Endothelial cell of umbilical vein (primary cell): ENCODE results near the gene PDE6C. TPM values are rescaled to one million over a fixed set of nuclear protein-coding genes. Genes with fewer than 3 reads are reported as not detected.

Experiments
- BruUV-seq: library from RNA; stranded (reverse); fragments of 400-500 nt; replicated peaks from 2 replicates; lab custom pipeline; 2021; lab: Mats Ljungman, UMichigan
- CTCF ChIA-PET: fragments of 300-600, 350-600 bp; sonication (Branson Sonifier 250); formaldehyde crosslinking; loops from one replicate; lab custom pipeline; 2021; ENCODE audit warnings: antibody characterized with exemption, inconsistent platforms; lab: Charles Lee
- POLR2A ChIA-PET: fragments of 300-600, 350-600 bp; sonication (Branson Sonifier 250); formaldehyde crosslinking; loops from one replicate; lab custom pipeline; 2021; ENCODE audit warnings: antibody characterized with exemption, inconsistent platforms; lab: Charles Lee
- DNase-seq: peaks from one replicate; pipeline ENCODE4 v3.0.0-alpha.2; 2011; ENCODE audit warnings: low read depth, low spot score
- FAIRE-seq: peaks from 2 replicates; lab custom pipeline; 2011; peaks lifted over from hg19 to GRCh38; lab: Jason Lieb, UNC
- H2AFZ ChIP-seq: 2 replicates; pipeline ENCODE4 v1.6.0; 2012; ENCODE audit warnings: low read depth, low read length, control low read depth, inconsistent platforms
- H3K27ac ChIP-seq: 2 replicates; pipeline ENCODE4 v1.5.1; 2011; ENCODE audit warnings: low read depth, mild to moderate bottlenecking, control low read depth, low read length, moderate library complexity; ENCODE audit not compliant: insufficient read depth
- H3K27me3 ChIP-seq, 2 experiments: 2 replicates each; pipeline versions ENCODE4 v1.6.0 to v1.6.1; 2011; ENCODE audit warnings: low read length in 2 of 2, mixed read lengths in 1 of 2; ENCODE audit not compliant: control insufficient read depth in 2 of 2, insufficient read depth in 2 of 2
- H3K36me3 ChIP-seq, 2 experiments: 2 replicates in 1 of 2; 3 replicates in 1 of 2; pipeline ENCODE4 v1.5.1; 2011; ENCODE audit warnings: low read length in 2 of 2, mild to moderate bottlenecking in 1 of 2, moderate library complexity in 1 of 2; ENCODE audit not compliant: control insufficient read depth in 2 of 2, insufficient read depth in 2 of 2; ENCODE audit errors: extremely low read depth in 1 of 2
- H3K4me1 ChIP-seq: 3 replicates; pipeline ENCODE4 v1.5.1; 2011; ENCODE audit warnings: mild to moderate bottlenecking, low read length; ENCODE audit not compliant: control insufficient read depth, insufficient read depth; ENCODE audit errors: extremely low read depth
- H3K4me2 ChIP-seq: 2 replicates; pipeline ENCODE4 v1.6.1; 2011; ENCODE audit warnings: low read length, control low read depth, mixed read lengths; ENCODE audit not compliant: insufficient read depth
- H3K4me3 ChIP-seq, 3 experiments: fragments of 200-600 bp in 1 of 3; sonication (generic), shearing (Covaris generic) in 1 of 3; replicated peaks in 1 of 3; 2 replicates each; pipeline ENCODE4 v1.5.1; 2011 to 2016; ENCODE audit warnings: control low read depth in 3 of 3, low read length in 3 of 3, mild to moderate bottlenecking in 2 of 3, inconsistent platforms in 1 of 3, low read depth in 1 of 3, moderate library complexity in 1 of 3; ENCODE audit not compliant: insufficient read depth in 1 of 3
- H3K79me2 ChIP-seq: 2 replicates; pipeline ENCODE4 v1.6.0; 2012; ENCODE audit warnings: low read length, inconsistent platforms; ENCODE audit not compliant: control insufficient read depth, insufficient read depth
- H3K9ac ChIP-seq: replicated peaks from 2 replicates; pipeline ENCODE3; 2011; ENCODE audit warnings: low read length, control low read depth; ENCODE audit not compliant: insufficient read depth; ENCODE audit errors: extremely low read depth
- H3K9me1 ChIP-seq: replicated peaks from 3 replicates; pipeline ENCODE4 v1.6.0; 2011; ENCODE audit warnings: mild to moderate bottlenecking, low read length; ENCODE audit not compliant: control insufficient read depth, insufficient read depth; ENCODE audit errors: extremely low read depth
- H3K9me3 ChIP-seq: replicated peaks from 2 replicates; pipeline ENCODE4 v1.5.1; 2012; ENCODE audit warnings: low read length, inconsistent platforms; ENCODE audit not compliant: control insufficient read depth, insufficient read depth
- H4K20me1 ChIP-seq: replicated peaks from 2 replicates; pipeline ENCODE3; 2011; ENCODE audit warnings: mild to moderate bottlenecking, low read length; ENCODE audit not compliant: control insufficient read depth, insufficient read depth; ENCODE audit errors: extremely low read depth
- EZH2 ChIP-seq: IDR thresholded peaks from 2 replicates; pipeline ENCODE4 v1.6.1; 2012; ENCODE audit warnings: borderline replicate concordance, low read depth, mild to moderate bottlenecking, moderate library complexity, low read length, inconsistent platforms; ENCODE audit not compliant: severe bottlenecking
- FOS ChIP-seq: IDR thresholded peaks from 2 replicates; pipeline ENCODE4 v1.6.1; 2011; ENCODE audit warnings: mild to moderate bottlenecking, low read length, moderate library complexity, borderline replicate concordance; ENCODE audit not compliant: insufficient read depth
- GATA2 ChIP-seq: IDR thresholded peaks from 2 replicates; pipeline ENCODE4 v1.7.0; 2011; ENCODE audit warnings: low read depth, mild to moderate bottlenecking, moderate library complexity, mixed read lengths, low read length; ENCODE audit not compliant: insufficient read length, insufficient read depth
- JUN ChIP-seq: IDR thresholded peaks from 2 replicates; pipeline ENCODE4 v1.6.1; 2011; ENCODE audit warnings: borderline replicate concordance, low read depth; ENCODE audit not compliant: insufficient read length, insufficient read depth
- MYC ChIP-seq: IDR thresholded peaks from one replicate; pipeline ENCODE4 v1.6.1; 2011; ENCODE audit warnings: mild to moderate bottlenecking, low read depth, low read length
- POLR2A ChIP-seq: IDR thresholded peaks from 2 replicates; pipeline ENCODE4 v1.6.1; 2012; ENCODE audit warnings: low read depth, mild to moderate bottlenecking, control low read depth, low read length
- POLR2AphosphoS5 ChIP-seq: IDR thresholded peaks from 2 replicates; pipeline ENCODE4 v1.6.1; 2012; ENCODE audit warnings: low read depth, mild to moderate bottlenecking, control low read depth, low read length, moderate library complexity; ENCODE audit not compliant: insufficient read depth
- dilution Hi-C: fragments of 300-500 bp; cut with MboI; formaldehyde crosslinking; loops from one replicate; pipeline ENCODE4 v1.15.0; 2019; ENCODE audit warnings: low sequenced_read_pairs; ENCODE audit not compliant: extremely low pct_ligation_motif_present
- intact Hi-C: fragments of 100-400 bp; cut with micrococcal nuclease; formaldehyde crosslinking; loops from one replicate; pipeline ENCODE4 v1.10.0; 2022
- polyA plus RNA-seq, 4 experiments: library from polyadenylated mRNA; depleted of rRNA in 3 of 4; stranded (reverse) in 3 of 4; unstranded in 1 of 4; fragments of >200 nt; gene quantifications; 2 replicates each; pipeline versions ENCODE4 v1.2.1 to v1.2.3, GENCODE V29; 2011 to 2012; ENCODE audit warnings: missing spikeins in 1 of 4
- total RNA-seq: library from RNA; stranded (reverse); gene quantifications from 2 replicates; pipeline ENCODE4 v1.2.3, GENCODE V29; 2021
- TF ChIP-seq, protein P1 (sequence below), 2 donors: IDR thresholded peaks; 1 replicate in 1 of 2; 2 replicates in 1 of 2; pipeline ENCODE4 v1.5.1; 2011; ENCODE audit warnings: low read length in 2 of 2, mild to moderate bottlenecking in 2 of 2, moderate library complexity in 2 of 2, control low read depth in 1 of 2, inconsistent platforms in 1 of 2, low read depth in 1 of 2; ENCODE audit not compliant: insufficient read depth in 1 of 2; ENCODE audit errors: extremely low read depth in 1 of 2
- TF ChIP-seq, protein P2 (sequence below): IDR thresholded peaks from 2 replicates; pipeline ENCODE4 v1.6.1; 2011; ENCODE audit not compliant: insufficient read depth, insufficient read length

Gene PDE6C
- total and polyA plus RNA-seq, 2 donors (not counting 3 experiments of a cell fraction or from before 2014, with no cell fraction given): not detected

DNA sequence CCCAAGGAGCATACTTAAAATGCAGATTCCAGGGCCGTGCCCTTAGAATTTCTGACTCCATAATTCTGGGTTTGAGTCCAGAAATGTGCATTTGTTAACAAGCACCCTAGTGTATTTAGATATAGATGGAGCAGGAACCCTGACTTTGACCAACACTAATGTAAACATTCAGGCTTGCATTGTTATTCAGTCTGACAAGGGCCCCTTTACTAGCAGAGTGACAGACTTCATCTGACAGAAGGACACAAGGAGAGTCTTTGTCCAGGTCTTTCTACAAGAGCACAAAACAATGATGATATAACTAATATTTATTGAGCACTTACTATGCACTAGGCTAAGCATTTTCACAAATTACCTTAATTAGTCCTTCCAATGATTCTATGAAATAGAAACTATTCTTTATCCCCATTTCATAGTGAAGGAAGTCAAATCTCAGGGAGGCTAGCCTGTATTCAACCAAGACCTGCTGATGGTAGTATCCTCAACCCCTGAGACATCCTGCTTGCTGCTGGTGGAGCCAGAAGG lies 15.2 kb upstream of the PDE6C start:
- Histone ChIP-seq H2AFZ (no peak overlapping the region), H3K4me1 (no peaks in the 10 kb centered on the region), H3K36me3 (no peaks in the 10 kb centered on the region), H3K79me2 (no peaks in the 10 kb centered on the region), H4K20me1 (no peaks in the 10 kb centered on the region), H3K27ac (no peak overlapping the region), H3K4me2 (no peak overlapping the region), H3K27me3 (peaks cover 20 to 27% of the 10 kb centered on the region in 2 experiments), H3K4me3 (no peak overlapping the region), H3K9ac (no peak overlapping the region), H3K9me1 (no peaks in the 10 kb centered on the region), H3K9me3 (no peaks in the 10 kb centered on the region)
- FAIRE-seq: no peak
- intact Hi-C loops: no loop called here
- no peak for TF ChIP-seq EZH2
- TF ChIP-seq, protein P1, sequence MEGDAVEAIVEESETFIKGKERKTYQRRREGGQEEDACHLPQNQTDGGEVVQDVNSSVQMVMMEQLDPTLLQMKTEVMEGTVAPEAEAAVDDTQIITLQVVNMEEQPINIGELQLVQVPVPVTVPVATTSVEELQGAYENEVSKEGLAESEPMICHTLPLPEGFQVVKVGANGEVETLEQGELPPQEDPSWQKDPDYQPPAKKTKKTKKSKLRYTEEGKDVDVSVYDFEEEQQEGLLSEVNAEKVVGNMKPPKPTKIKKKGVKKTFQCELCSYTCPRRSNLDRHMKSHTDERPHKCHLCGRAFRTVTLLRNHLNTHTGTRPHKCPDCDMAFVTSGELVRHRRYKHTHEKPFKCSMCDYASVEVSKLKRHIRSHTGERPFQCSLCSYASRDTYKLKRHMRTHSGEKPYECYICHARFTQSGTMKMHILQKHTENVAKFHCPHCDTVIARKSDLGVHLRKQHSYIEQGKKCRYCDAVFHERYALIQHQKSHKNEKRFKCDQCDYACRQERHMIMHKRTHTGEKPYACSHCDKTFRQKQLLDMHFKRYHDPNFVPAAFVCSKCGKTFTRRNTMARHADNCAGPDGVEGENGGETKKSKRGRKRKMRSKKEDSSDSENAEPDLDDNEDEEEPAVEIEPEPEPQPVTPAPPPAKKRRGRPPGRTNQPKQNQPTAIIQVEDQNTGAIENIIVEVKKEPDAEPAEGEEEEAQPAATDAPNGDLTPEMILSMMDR (IDR thresholded peaks at IDR 0.05; ENCODE audit: extremely low read depth in 1 of 2, insufficient read depth in 1 of 2, low read depth in 1 of 2, low read length in 2 of 2): no peak
- no peak for TF ChIP-seq GATA2
- TF ChIP-seq FOS: no peak
- TF ChIP-seq, protein P2, sequence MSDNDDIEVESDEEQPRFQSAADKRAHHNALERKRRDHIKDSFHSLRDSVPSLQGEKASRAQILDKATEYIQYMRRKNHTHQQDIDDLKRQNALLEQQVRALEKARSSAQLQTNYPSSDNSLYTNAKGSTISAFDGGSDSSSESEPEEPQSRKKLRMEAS: no peak
- TF ChIP-seq POLR2A: no peak
- TF ChIP-seq JUN: no peak
- TF ChIP-seq MYC: no peak
- TF ChIP-seq POLR2AphosphoS5: no peak
- DNase-seq: no peak
- CTCF ChIA-PET: no interaction called here
- POLR2A ChIA-PET: no interaction called here
- dilution Hi-C loops: no loop called here
- BruUV-seq: no TSS peak
